IPS-18a (cell line): ENCODE measurements around the gene CHCT1.
"Not testable (repeated sequence)": the region's sequence is repeated elsewhere in the genome, so short reads cannot be mapped to it uniquely, and the experiment has no call there.

Experiments used
- H3K27ac ChIP-seq: one replicate; pipeline ENCODE4 v1.5.1; 2013; ENCODE audit warnings: low read length
- H3K27me3 ChIP-seq: one replicate; pipeline ENCODE4 v1.6.1; 2013; ENCODE audit warnings: mild to moderate bottlenecking, low read length; ENCODE audit not compliant: control insufficient read depth, insufficient read depth
- H3K36me3 ChIP-seq: one replicate; pipeline ENCODE4 v1.6.1; 2013; ENCODE audit warnings: low read depth, low read length; ENCODE audit not compliant: control insufficient read depth
- H3K4me1 ChIP-seq: one replicate; pipeline ENCODE4 v1.6.1; 2013; ENCODE audit warnings: low read depth, low read length; ENCODE audit not compliant: control insufficient read depth
- H3K4me3 ChIP-seq: one replicate; pipeline ENCODE4 v1.5.1; 2013; ENCODE audit warnings: low read length
- H3K9ac ChIP-seq: one replicate; pipeline ENCODE4 v1.6.1; 2013; ENCODE audit warnings: mild to moderate bottlenecking, low read length, moderate library complexity
- H3K9me3 ChIP-seq: one replicate; pipeline ENCODE4 v1.6.1; 2013; ENCODE audit warnings: low read depth, low read length; ENCODE audit not compliant: control insufficient read depth

Gene CHCT1

GRCh38 chr17:60403962-60404361 lies 18.3 kb upstream of the CHCT1 start:
- no peaks in the 10 kb centered on the region for H3K4me1 ChIP-seq
- H3K9me3 ChIP-seq, result no peaks in the 10 kb centered on the region
- no peak overlapping the region for H3K27ac ChIP-seq
- no peak overlapping the region for H3K9ac ChIP-seq
- H3K27me3 ChIP-seq, result no peaks in the 10 kb centered on the region
- no peak overlapping the region for H3K4me3 ChIP-seq
- H3K36me3 ChIP-seq, result no peaks in the 10 kb centered on the region

DNA sequence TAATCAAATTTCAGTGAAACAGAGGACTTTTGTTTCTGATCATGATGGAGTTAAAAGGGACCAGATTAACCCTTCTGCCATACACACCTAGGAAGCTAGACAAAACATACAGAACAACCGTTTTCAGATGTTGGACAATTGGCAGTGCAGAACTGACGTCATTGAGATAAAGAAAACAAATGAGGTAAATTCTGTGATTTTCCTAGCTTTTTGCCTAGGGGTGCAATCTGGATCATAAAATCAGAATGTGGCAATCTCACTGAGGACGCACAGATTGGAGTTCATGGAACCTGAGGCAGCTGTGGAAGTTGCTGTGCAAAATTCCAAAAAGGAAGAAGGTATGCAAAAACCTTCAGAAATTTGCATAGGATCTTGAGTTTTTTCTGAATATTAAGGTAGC lies 15.4 kb upstream of the CHCT1 start:
- Histone ChIP-seq H3K9me3 (no peaks in the 10 kb centered on the region), H3K27ac (no peak overlapping the region), H3K4me1 (no peaks in the 10 kb centered on the region), H3K9ac (no peak overlapping the region), H3K27me3 (no peaks in the 10 kb centered on the region), H3K4me3 (no peak overlapping the region), H3K36me3 (no peaks in the 10 kb centered on the region)

DNA sequence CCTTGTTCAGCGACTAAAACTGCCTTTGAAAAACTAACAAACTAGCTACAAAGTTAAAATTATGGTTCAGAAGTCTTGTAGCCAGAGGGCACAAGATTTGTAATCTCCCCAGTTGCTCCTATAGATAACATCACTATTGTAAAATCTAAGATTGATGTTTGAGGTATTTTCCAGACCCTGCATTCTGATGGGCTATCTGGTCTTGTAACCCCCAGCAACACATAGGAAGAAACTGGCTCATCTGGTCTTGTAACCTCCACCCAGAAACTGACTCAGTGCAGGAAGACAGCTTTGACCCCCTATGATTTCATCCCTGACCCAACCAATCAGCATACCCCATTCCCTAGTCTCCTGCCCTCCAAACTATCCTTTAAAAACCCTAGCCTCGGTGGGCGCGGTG lies 12.3 kb upstream of the CHCT1 start:
- Histone ChIP-seq H3K36me3 (no peaks in the 10 kb centered on the region), H3K9me3 (no peaks in the 10 kb centered on the region), H3K4me3 (no peak overlapping the region), H3K27me3 (no peaks in the 10 kb centered on the region), H3K4me1 (no peaks in the 10 kb centered on the region), H3K27ac (no peak overlapping the region), H3K9ac (no peak overlapping the region)

GRCh38 chr17:60412701-60413100 lies 9.6 kb upstream of the CHCT1 start:
- H3K27me3 ChIP-seq, result no peaks in the 10 kb centered on the region
- no peaks in the 10 kb centered on the region for H3K4me1 ChIP-seq
- no peaks in the 10 kb centered on the region for H3K9me3 ChIP-seq
- no peak overlapping the region for H3K9ac ChIP-seq
- H3K27ac ChIP-seq, result no peak overlapping the region
- no peak overlapping the region for H3K4me3 ChIP-seq
- no peaks in the 10 kb centered on the region for H3K36me3 ChIP-seq

DNA sequence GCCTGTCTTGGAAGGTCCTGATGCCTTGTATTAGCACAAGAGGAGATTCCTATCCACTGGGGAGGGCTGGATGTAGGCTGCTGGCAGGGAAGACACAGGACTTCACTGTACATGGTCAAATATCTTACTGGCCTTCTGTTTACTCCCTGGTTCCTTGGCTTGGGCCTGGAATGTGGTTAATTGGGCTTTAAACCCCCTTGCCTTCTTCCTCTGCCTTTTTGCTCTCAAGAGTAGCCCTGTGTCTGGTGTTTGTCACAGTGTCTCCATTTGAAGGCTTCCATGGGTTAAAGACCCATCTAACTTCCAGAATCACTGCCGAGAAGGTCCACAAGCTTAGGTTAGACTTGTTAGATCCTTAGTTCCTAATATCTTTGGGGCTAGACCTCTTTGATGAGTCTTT lies 7.1 kb upstream of the CHCT1 start:
- no peaks in the 10 kb centered on the region for H3K36me3 ChIP-seq
- H3K9me3 ChIP-seq, result no peaks in the 10 kb centered on the region
- H3K4me1 ChIP-seq, result no peaks in the 10 kb centered on the region
- H3K9ac ChIP-seq, result no peak overlapping the region
- H3K27ac ChIP-seq, result no peak overlapping the region
- H3K27me3 ChIP-seq, result no peaks in the 10 kb centered on the region
- no peak overlapping the region for H3K4me3 ChIP-seq

GRCh38 chr17:60416368-60416925 lies 5.8 kb upstream of the CHCT1 start:
- no peaks in the 10 kb centered on the region for H3K36me3 ChIP-seq
- no peak overlapping the region for H3K27ac ChIP-seq
- H3K9me3 ChIP-seq, result no peaks in the 10 kb centered on the region
- no peak overlapping the region for H3K4me3 ChIP-seq
- no peaks in the 10 kb centered on the region for H3K4me1 ChIP-seq
- no peaks in the 10 kb centered on the region for H3K27me3 ChIP-seq
- H3K9ac ChIP-seq, result no peak overlapping the region

GRCh38 chr17:60419003-60419402 lies 3.3 kb upstream of the CHCT1 start:
- H3K4me1 ChIP-seq, H3K9me3 ChIP-seq, H3K27ac ChIP-seq, H3K36me3 ChIP-seq, H3K4me3 ChIP-seq, H3K9ac ChIP-seq: not testable (repeated sequence)
- peaks cover 11% of the 10 kb centered on the region for H3K27me3 ChIP-seq

GRCh38 chr17:60419875-60420274 lies 2.4 kb upstream of the CHCT1 start:
- H3K4me1 ChIP-seq, H3K9ac ChIP-seq, H3K4me3 ChIP-seq, H3K36me3 ChIP-seq, H3K9me3 ChIP-seq, H3K27ac ChIP-seq: not testable (repeated sequence)
- H3K27me3 ChIP-seq, result peaks cover 11% of the 10 kb centered on the region

GRCh38 chr17:60421273-60422161 lies 772 bp upstream of the CHCT1 start:
- no peaks in the 10 kb centered on the region for H3K36me3 ChIP-seq
- no peaks in the 10 kb centered on the region for H3K9me3 ChIP-seq
- H3K27me3 ChIP-seq, result peaks cover 11% of the 10 kb centered on the region
- no peaks in the 10 kb centered on the region for H3K4me1 ChIP-seq
- H3K9ac ChIP-seq, result peak overlapping the region; percentile 24
- peak overlapping the region; percentile 60 for H3K4me3 ChIP-seq
- H3K27ac ChIP-seq, result no peak overlapping the region

GRCh38 chr17:60423865-60424264 lies 1.6 kb downstream of the CHCT1 start:
- Histone ChIP-seq H3K4me3 (no peak overlapping the region), H3K36me3 (no peaks in the 10 kb centered on the region), H3K9ac (no peak overlapping the region), H3K27ac (no peak overlapping the region), H3K4me1 (no peaks in the 10 kb centered on the region), H3K9me3 (no peaks in the 10 kb centered on the region), H3K27me3 (peaks cover 11% of the 10 kb centered on the region)

GRCh38 chr17:60425626-60426025 lies 3.3 kb downstream of the CHCT1 start:
- H3K27me3 ChIP-seq, result peaks cover 11% of the 10 kb centered on the region
- H3K4me1 ChIP-seq, result no peaks in the 10 kb centered on the region
- no peak overlapping the region for H3K9ac ChIP-seq
- no peak overlapping the region for H3K4me3 ChIP-seq
- no peaks in the 10 kb centered on the region for H3K36me3 ChIP-seq
- H3K27ac ChIP-seq, result no peak overlapping the region
- no peaks in the 10 kb centered on the region for H3K9me3 ChIP-seq

DNA sequence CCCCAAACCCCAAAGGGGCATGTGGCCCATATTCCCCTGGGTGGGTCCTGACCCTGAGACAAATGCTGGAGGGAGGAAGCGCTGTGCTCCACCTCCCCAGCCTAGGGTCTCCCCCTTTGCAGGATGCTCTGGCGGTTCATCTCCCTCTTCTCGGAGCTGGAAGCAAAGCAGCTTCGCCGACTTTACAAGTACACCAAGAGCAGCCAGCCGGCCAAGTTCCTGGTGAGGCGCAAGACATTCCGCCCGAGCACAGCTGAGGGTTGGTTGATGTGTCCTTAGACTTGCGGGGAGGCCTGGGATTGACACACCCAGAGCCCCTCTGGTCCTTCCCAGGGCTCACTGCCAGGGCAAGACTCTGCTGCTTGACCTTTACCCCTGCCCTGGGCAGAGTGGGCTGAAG lies 4.3 kb downstream of the CHCT1 start:
- no peak overlapping the region for H3K4me3 ChIP-seq
- H3K9ac ChIP-seq, result no peak overlapping the region
- peaks cover 11% of the 10 kb centered on the region for H3K27me3 ChIP-seq
- no peak overlapping the region for H3K27ac ChIP-seq
- no peaks in the 10 kb centered on the region for H3K36me3 ChIP-seq
- no peaks in the 10 kb centered on the region for H3K4me1 ChIP-seq
- H3K9me3 ChIP-seq, result no peaks in the 10 kb centered on the region
